Progenitor cell of endocrine pancreas (in vitro differentiated cells): ENCODE data around the gene GRIN3A. TPM values are rescaled to one million over a fixed set of nuclear protein-coding genes. Genes with fewer than 3 reads are reported as not detected.

Experiments used
- DNase-seq: peaks from one replicate; pipeline ENCODE4 v3.0.0; 2021; ENCODE audit warnings: low spot score; ENCODE audit not compliant: unreplicated experiment
- H3K27ac Mint-ChIP-seq: 2 replicates; pipeline ENCODE4 v1.8.0; 2021; ENCODE audit warnings: mild to moderate bottlenecking, moderate library complexity, mixed read lengths
- H3K27me3 Mint-ChIP-seq: 2 replicates; pipeline ENCODE4 v1.8.0; 2021; ENCODE audit warnings: mixed read lengths
- H3K36me3 Mint-ChIP-seq: 2 replicates; pipeline ENCODE4 v1.8.0; 2022; ENCODE audit warnings: mixed read lengths; ENCODE audit not compliant: insufficient read depth
- H3K4me1 Mint-ChIP-seq: 2 replicates; pipeline ENCODE4 v1.8.0; 2021; ENCODE audit warnings: low read depth, mixed read lengths
- H3K4me3 Mint-ChIP-seq: 2 replicates; pipeline ENCODE4 v1.8.0; 2021; ENCODE audit warnings: low read depth, mild to moderate bottlenecking, moderate library complexity, mixed read lengths
- H3K9me3 Mint-ChIP-seq: 2 replicates; pipeline ENCODE4 v1.8.0; 2021; ENCODE audit warnings: low read depth, mixed read lengths
- CTCF ChIP-seq: fragments of 200-600 bp; sonication (generic); IDR thresholded peaks from one replicate; pipeline ENCODE4 v1.5.0; 2021; ENCODE audit warnings: antibody characterized with exemption, mild to moderate bottlenecking; ENCODE audit not compliant: unreplicated experiment
- total RNA-seq: library from RNA; stranded (reverse); gene quantifications from 2 replicates; pipeline ENCODE4 v1.2.1, GENCODE V29; 2021

The GRIN3A gene
- total RNA-seq, 1 donor from 2014 or later: 0.48 TPM

GRCh38 chr9:101629636-101630035 lies 108.8 kb downstream of the GRIN3A start:
- Mint-ChIP-seq H3K36me3 (no peaks in the 10 kb centered on the region), H3K4me1 (peaks cover 2% of the 10 kb centered on the region), H3K27me3 (peaks cover 3% of the 10 kb centered on the region), H3K9me3 (no peaks in the 10 kb centered on the region), H3K27ac (no peak overlapping the region), H3K4me3 (no peak overlapping the region)
- TF ChIP-seq CTCF: no peak
- DNase-seq: no peak

- Mint-ChIP-seq H3K4me3 (no peak overlapping the region), H3K36me3 (no peaks in the 10 kb centered on the region), H3K27me3 (peaks cover 3% of the 10 kb centered on the region), H3K9me3 (no peaks in the 10 kb centered on the region), H3K4me1 (peaks cover 2% of the 10 kb centered on the region), H3K27ac (no peak overlapping the region)
- TF ChIP-seq CTCF: no peak
- DNase-seq: no peak
Measured at GRCh38 chr9:101628173-101628572, 110.3 kb downstream of the GRIN3A start.

- no peak for TF ChIP-seq CTCF
- H3K27ac Mint-ChIP-seq: no peak overlapping the region
Measured at GRCh38 chr9:101626295-101626694, 112.2 kb downstream of the GRIN3A start.

GRCh38 chr9:101625876-101626275 lies 112.6 kb downstream of the GRIN3A start:
- no peak overlapping the region for H3K27ac Mint-ChIP-seq
- TF ChIP-seq CTCF: no peak
- H3K4me1 Mint-ChIP-seq: peaks cover 9% of the 10 kb centered on the region
- H3K36me3 Mint-ChIP-seq: no peaks in the 10 kb centered on the region
- no peaks in the 10 kb centered on the region for H3K9me3 Mint-ChIP-seq
- no peak for DNase-seq
- H3K27me3 Mint-ChIP-seq: no peaks in the 10 kb centered on the region
- no peak overlapping the region for H3K4me3 Mint-ChIP-seq

More at GRCh38 chr9:101626295-101626694, 112.2 kb downstream of the GRIN3A start:
- DNase-seq: no peak
- peaks cover 9% of the 10 kb centered on the region for H3K4me1 Mint-ChIP-seq
- no peak overlapping the region for H3K4me3 Mint-ChIP-seq
- H3K27me3 Mint-ChIP-seq: no peaks in the 10 kb centered on the region
- no peaks in the 10 kb centered on the region for H3K36me3 Mint-ChIP-seq
- no peaks in the 10 kb centered on the region for H3K9me3 Mint-ChIP-seq

GRCh38 chr9:101620452-101620851 lies 118.0 kb downstream of the GRIN3A start:
- Mint-ChIP-seq H3K4me1 (peaks cover 8% of the 10 kb centered on the region), H3K9me3 (no peaks in the 10 kb centered on the region), H3K27me3 (no peaks in the 10 kb centered on the region), H3K4me3 (no peak overlapping the region), H3K27ac (no peak overlapping the region), H3K36me3 (no peaks in the 10 kb centered on the region)
- TF ChIP-seq CTCF: no peak
- no peak for DNase-seq
